ENCODE data around the gene SERPINE2.

- TF ChIP-seq EP300 (IDR thresholded peaks at IDR 0.05) = no peak
- no peak for TF ChIP-seq CTCF (IDR thresholded peaks at IDR 0.05)
Measured at GRCh38 chr2:223952280-223952968, 86.7 kb downstream of the SERPINE2 start.
